8988T (cell line): ENCODE results near the gene BCL2L11.
A peak's percentile ranks its signal among the peaks of the same experiment; 100 is the strongest.

Experiments used
- DNase-seq: peaks from one replicate; pipeline ENCODE4 v3.0.0; 2011

BCL2L11 gene

DNA sequence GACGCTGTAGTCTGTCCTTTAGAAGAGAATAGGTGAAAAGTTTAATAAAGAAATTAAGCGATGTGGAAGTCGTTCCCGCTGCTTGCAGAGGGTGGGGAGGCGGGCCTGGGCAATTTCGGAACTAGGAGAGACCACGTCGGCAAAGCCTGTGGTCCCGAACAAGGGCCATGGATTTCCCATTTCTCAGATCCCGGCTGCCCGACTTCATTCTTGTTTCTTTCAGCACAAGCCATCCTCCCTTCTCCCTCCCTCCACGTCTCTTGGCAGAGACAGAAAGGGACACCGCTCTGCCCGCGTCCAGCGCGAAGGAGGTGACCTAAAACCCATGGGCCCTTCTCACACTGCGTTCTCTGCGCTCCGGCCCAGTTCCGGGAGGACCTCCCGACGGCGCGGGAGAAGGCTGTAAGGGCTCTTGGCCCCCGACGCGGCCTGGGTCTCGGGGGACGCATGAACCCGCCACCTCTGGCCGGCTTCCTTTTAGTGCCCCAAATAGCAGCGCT, 2.2 kb upstream of the BCL2L11 start:
- DNase-seq = no peak

DNA sequence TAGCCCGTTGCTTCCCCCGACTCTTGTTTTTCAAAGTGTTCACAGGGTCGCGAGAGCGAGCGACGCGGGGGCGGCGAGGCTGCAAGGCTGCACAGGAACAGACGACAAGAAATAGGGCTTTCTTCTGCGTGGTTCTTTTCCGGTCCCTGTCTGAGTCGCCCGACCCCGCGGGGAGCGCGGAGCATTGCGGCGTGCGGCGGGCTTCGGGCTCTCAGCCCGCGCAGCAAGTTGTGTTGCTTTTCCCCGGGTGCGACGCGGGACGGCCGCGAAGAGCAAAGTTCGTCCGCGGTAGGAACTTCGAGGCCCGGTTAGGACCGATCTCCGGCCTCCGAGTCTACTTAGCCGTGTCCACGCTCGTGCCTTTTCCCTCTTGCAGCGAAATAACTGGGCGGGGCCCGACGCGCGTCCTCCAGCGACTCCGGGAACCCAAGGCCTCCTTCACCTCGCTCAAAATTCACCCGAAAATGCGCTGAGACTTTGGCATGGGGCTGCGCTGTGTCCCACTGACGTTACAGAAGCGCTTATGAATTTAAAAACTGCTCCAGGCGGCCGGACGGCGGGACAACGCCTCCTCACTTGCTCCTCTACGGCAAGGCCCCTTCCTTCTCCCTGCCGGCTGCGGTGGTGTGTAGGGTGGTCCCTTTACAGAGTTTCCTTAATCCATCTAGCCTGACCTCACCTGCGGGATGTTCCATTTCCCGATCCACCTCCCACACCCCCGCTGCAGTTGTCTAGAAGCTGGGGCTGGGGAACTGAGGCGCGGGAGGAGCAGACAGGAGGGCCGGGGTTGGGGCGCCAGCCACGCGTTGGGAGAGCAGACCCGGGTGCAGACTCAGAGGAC, 1.5 kb upstream of the BCL2L11 start:
- no peak for DNase-seq

DNA sequence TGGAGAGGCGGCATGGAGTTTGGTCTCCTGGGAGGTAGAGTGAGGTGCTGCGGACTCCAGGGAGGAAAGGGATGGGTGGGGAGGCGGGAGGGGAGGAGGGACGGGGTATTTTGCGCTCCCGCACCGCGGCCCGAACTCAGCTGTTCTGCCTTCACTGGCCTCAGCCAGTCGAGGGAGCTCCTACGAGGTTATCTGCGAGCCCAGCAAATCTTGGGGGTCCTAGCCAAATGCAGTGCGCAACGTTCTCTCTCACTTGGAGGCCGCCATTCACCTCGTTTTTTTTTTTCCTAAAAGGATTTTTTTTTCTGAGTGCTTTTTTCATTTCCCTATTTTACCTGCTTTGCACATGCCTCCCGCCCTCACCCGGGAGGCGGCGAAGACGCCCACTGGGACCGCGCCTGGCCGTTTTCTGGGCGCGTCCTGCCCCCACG, 877 bp upstream of the BCL2L11 start:
- DNase-seq = no peak

DNA sequence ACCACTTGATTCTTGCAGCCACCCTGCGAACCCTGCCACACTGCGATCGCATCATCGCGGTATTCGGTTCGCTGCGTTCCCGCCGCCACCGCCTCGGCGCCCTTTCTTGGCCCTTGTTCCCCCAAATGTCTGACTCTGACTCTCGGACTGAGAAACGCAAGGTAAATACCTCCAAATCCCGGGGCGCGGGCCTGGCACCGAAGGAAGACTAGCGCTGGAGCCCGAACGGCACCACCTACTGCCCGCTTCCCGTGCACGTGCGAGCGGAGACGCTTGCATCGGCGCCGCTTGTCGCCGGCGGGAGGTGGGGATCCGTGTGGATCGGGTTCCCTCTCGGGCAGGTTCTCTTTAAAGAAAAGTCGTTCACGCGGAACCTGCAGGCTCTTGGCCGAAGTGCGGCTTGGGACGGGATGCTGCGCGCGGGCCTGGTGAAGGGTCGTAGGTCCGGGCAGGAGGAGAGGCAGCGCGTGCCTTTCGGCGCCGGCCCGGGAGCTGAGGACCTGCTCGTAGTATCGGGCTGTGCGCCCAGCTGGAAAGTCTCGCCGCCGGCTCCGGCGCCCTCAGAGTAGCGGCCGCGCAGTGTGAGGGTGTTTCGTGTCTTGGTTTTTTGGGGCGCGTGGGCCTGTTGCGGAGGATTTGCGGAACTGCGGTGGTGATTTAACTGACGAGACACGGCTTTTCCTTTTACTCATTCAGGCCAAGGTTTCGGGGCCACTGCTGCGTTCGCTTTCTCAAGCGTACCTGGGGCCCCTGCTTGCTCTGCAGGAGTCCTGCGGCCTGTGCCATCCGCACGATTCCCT, 514 bp downstream of the BCL2L11 start:
- DNase-seq = peak; percentile 43

DNA sequence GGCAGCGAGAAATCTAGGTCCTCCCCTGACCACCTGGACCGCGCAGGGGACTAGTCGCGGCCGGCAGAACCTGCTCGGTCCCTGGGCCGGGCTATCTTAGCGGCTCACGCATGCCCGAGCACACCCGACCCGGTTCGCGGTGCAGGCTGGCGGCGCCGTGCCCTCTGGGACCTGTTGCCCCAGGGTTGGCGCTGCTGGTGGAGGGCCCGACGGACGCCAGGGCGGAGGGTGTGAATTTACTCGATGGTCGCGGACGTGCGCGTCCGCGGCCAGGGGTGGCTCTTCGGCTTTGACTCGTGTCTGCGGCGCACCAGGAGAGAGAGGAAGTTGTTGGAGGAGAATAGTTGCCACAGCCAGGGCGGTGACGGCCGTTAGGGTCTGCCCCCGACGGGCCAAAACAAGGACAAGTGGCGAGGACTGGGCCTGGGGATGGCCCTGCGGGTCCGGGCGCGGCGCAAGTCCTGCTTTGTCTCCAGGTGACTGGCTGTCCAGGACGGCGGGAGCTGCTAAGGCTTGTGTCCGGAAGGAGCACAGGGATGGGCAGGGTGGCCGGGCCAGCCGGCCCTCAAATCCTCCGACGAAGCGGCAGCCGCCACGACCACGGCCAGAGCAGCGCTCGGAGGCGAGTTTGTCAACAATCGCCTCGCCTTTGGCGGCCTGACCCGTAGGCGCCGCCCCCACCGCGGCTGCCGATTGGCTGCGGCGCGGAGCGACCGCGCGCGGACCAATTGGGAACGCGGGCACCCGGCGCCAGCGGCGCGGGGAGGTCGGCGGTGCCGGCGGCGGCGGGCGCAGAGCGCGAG, 1.3 kb downstream of the BCL2L11 start:
- DNase-seq = peak; percentile 94

DNA sequence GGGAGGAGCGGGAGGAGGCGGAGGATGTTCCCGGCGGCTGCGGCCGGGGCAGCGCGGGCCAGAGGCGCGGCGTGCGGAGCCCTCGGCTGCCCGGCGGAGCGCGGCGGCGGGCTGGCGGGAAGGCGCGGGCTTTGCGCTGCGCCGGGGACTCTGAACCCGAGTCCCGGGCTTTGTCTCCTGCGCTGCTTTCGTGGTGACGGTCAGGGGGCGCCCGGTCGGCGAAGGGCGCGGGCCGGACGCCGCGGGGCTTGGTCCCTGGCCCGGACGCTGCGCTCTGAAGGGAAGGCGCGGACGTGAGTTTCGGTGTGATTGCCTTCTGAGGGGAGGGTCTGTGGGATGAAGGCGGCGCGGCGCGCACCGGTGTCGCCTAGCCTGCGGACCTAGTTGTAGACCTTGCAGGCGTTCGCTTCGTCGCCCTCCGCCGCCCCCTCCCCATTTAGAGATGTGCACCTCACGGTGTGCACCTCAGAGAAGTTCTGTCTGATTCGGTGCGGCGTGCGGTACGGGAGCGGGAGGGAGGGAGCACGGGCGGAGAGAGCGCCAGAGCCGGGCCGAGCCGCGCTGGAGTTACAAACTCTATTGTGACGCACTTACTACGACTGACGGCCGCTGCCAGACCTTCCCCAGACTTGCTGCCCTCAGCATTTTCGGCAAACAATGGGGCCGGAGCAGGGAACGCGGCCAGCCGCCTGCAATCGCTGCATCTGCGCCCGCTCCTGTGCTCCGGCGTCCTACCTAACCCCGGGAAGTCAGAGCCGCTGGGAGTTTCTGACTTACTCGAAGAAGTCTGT, 2.1 kb downstream of the BCL2L11 start:
- DNase-seq = peak; percentile 59

DNA sequence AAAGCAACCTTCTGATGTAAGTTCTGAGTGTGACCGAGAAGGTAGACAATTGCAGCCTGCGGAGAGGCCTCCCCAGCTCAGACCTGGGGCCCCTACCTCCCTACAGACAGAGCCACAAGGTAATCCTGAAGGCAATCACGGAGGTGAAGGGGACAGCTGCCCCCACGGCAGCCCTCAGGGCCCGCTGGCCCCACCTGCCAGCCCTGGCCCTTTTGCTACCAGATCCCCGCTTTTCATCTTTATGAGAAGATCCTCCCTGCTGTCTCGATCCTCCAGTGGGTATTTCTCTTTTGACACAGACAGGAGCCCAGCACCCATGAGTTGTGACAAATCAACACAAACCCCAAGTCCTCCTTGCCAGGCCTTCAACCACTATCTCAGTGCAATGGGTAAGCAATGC, 3.0 kb downstream of the BCL2L11 start:
- no peak for DNase-seq

DNA sequence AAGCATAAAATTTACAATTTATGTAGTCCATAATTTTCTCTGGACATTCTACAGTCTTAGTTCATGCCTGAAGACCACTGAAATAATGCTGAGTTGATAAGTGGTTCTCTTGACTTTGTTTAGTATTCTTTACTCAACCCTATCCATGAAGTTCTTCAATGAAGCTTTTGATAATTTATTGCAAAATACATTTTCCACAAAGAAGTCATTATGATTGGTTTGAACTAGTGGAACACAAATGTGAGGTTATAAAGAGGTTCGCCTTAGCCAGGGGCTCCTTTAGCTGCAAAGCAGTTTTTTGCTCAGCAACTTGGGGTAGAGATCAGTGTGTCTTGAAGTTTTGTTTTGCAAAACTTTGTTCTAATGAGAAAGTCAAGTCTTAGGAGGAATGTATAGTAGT, 5.9 kb downstream of the BCL2L11 start:
- no peak for DNase-seq

DNA sequence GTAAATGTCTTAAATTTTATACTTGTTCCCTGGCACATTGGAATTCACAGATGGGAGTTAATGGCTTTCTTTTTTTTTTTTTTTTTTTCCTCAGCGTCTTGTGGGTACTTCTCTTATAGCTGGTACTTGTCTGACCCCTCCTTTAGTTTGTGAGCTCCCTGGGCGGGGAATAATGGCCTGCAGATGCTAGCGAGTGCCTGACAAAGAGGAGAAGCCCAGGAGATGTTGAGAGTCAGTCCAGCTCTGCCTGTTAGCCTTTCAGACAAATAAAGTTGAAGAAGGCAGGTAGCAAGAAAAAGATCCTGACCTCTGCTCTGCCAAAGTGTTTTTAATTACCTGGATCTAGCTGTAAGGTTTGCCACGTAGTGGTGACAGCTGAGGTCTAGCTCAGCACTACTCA, 6.6 kb downstream of the BCL2L11 start:
- DNase-seq = no peak

DNA sequence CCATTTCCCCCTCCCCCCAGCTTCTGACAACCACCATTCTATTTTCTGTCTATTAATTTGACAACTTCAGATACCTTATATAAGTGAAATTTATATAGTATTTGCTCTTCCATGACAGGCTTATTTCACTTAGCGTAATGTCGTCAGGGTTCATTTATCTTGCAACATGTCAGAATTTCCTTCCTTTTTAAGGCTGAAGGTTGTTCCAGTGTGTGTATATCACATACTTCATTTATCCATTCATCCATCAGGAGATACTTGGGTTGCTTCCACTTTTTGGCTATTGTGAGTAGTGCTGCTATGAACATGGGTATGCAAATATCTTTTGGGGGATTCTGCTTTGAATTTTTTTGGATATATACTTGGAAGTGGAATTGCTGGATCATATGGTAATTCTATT, 7.4 kb downstream of the BCL2L11 start:
- DNase-seq = no peak

DNA sequence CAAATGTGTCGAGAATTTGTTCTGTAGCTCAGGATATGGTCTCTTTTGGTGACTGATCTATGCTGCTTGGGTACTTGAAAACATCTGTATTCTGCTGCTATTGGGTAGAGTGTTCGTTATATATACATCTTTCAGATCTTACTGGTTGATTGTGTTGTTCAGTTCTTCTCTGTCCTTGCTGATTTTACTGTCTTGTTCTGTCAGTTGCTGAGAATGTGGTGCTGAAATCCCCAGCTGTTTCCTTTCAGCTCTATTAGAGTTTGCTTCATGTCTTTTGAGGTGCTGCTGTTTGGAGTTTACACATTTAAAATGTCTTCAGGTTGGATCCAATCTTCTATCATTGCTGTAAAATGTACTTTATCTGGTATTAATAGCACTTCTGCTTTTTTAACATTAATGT, 12.9 kb downstream of the BCL2L11 start:
- no peak for DNase-seq

DNA sequence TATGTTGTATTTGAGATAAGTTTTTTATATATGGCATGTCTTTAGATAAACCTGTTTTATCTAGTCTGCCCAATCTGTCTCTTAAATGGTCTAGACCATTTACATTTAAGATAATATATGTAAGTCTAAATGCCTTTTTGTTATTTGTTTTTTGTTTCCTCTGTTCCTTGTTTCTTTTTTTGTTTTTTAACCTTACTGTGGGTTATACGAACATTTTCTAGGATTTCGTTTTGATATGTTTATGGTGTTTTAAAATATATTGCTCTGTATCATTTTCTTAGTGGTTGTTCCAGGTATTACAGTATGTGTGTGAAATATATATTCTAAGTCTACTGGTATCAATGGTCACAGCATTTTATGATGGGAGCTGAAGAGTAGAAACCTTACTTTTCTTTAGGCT, 13.3 kb downstream of the BCL2L11 start:
- DNase-seq = no peak

DNA sequence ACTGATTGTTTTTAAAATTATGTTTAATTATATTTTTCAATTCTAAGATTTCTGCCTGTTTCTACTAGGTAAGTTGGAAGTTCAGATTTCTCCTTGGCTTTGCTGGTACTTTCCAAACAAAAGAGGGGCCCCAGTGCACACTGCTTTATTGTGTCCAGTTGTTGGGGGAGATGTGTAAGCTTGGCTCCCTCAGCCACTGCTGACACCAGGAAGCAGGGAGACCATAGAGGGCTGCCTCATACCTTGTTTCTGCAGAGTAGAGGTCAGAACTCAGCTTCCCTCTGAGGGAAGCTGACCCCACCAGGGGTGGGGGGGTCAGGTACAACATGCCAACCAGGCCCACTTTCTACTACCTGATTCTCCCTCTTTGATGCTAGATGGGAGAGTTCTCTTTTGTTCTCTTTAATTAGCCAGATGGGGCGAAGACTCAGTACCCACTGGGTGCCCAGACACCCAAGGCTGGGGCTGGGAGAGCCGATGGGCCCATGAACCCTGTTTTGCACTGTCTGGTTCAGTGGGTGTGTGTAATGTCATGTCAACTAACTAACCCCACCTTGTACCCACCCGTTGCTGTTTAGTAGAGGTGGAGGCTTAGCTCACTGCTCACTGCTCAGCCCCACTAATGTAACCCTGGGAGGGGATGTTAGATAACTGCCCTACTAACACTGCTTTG, 14.7 kb downstream of the BCL2L11 start:
- no peak for DNase-seq

DNA sequence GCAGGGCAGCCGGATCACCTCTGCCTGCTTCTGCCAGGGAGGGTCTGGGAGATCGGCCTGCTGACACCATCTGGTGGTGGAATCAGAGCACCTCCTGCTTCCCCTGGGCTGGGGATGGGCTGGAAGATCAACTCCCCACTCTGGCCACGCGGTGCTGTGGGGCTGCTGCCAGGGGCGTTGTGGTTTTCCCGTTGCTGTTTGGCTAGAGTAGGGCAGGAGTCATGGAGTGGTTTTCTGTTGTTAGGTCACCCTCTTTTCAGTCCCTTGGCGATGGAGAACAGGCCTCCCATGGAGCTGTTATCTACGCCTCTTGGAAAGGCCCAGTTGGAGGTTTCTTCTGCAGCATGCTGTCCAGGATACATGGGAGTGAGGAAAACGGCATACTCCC, 15.2 kb downstream of the BCL2L11 start:
- no peak for DNase-seq

DNA sequence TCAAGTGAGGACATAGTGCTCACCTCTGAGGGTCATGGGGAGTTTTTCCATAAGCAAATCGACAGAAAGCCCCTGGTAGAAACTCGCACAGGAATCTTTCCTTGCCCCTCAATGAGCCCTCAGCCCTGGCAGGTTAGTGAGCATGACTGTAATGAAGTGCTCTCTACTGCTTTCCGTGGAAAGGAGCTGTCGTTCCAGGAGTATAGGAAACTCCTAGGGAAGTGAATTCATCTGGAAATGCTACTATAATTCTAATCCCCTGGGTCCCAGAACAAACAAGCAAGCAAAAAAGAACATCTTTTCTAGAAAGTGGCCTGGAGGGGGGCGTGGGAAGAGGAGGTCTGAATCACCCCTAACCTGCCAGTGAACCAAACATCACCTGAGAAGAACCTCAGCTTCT, 18.1 kb downstream of the BCL2L11 start:
- no peak for DNase-seq

DNA sequence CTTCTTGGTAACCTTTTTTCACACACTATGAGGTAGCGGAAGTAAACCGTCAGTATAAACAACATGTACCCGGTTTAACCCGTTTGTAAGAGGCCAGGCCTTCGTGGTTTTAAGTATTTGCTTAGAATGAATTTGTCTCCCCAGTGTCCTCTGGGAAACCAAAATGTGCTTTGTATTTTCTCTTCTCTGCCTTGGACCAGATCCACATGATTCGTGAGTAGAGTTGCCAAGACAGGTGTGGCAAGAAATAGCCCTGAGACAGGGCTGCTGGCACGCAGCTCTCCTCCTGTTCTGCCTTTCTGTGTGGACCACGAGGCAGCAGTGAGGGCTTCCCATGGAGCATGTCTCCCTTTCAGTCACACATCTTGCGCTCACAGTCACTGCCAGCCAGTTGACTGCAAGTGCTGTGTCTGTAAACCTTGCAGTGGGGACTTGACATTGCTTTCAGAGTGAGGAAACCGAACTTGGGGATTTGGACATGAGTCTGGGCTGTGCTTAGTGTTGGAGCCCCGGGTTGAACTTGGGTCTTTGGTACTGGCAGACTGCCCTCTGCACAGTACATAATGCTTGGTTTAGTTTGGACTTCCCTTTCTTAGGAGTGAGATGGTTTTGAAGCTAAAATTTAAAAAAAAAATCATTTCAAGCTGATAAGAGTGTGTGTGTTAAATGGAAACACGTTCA, 19.1 kb downstream of the BCL2L11 start:
- no peak for DNase-seq

DNA sequence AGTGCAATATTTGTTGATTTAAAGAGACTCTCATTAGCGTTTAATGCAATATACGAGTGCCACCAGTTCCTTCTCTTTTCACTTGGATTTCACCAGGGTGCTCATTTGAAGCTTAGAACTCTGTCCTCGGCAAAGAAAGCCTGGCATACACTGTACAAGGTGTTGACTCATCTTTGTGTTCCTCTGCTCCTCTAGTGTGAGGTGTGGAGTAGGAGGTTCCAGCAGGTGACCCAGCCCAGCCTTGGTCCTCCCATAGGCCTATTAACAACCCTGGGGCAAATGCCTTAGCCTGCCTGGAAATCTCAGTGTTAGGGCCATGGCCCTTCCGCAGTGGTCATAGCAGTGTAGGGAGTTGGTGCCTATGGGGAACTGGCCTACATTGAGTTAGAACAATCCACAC, 20.1 kb downstream of the BCL2L11 start:
- DNase-seq = no peak

DNA sequence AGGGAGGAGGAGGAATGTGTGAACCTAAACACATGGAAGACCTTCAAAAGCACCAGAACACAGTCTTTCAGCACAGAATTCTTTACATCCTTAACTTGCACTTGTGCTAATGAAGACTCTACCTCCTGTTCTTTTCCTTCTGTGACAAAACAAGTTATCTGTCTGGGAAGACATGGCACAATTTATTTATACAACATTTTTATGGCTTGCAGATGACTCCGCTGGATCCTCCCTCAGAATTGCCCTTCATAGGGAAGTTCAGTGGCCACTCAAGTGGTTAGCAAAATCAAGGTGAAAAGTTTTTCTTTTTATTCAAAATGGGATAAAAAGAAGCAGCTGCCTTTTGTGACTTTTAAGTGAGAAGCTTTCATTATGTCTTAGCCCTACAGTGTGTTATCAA, 21.4 kb downstream of the BCL2L11 start:
- DNase-seq = no peak

DNA sequence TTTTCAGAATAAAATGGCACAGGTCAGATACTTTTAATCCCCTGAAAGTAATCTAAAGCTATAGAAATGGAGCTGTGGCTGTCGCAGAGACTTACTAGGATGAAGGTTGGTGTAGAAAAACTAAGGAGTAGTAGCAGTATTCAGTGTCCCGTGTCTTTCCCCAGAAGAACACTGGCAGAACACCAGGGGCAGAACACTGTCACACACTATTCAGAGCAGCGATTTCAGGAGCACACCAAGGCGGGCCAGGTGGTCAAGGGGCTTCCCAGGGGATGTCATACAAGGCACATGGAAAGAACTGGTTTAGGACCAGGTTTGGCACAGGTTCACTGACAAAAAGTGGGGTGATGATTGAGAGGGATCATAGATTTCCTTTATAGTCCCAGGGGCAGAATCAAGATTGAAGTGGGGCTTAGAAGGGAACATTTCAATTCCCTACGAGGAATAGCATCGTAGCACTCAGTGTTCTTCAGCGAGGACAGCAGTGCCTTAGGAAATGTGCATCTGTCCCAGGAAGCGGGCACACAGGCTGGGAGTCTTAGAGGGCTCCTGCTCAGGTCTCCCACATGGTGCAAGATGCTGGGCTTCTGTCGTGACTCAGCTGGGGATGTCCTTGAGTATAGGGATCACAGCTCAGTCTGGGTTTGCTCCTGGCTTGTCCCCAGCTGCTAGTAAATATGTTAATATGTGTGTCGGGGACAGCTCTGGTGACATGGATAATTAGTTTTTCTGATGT, 22.6 kb downstream of the BCL2L11 start:
- no peak for DNase-seq

DNA sequence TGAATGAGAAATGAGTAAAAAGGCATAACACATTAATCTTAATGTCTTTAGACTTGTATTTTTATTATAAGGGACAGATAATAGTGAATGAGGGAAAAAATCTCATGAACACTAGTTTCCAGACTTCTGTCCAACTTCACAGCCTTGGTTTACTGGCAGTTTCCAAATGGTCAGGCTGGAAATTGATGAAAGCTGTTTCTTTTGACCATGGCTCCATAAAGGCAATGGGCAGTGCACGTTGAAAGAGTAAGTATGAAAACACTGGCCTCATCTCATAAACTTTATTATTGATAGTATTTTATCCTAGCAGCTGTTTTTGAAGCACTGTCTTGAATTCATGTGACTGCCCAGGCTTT, 23.1 kb downstream of the BCL2L11 start:
- no peak for DNase-seq
